ENCODE data around the gene AIM2. TPM values are rescaled to one million over a fixed set of nuclear protein-coding genes. Genes with fewer than 3 reads are reported as not detected.

AIM2 gene
- total RNA-seq, 1 experiment from 2014 or later, result 1.1 TPM

GRCh38 chr1:159068886-159069285, 7.7 kb downstream of the AIM2 start:
- Histone ChIP-seq H3K79me2 (ENCODE audit: insufficient read depth, low read length) (no peaks in the 10 kb centered on the region), H2BK5ac (ENCODE audit: insufficient read length, low read length) (no peak overlapping the region), H3T11ph (ENCODE audit: low read length) (no peak overlapping the region), H3K79me1 (ENCODE audit: insufficient read depth, low read depth, low read length, poor library complexity, severe bottlenecking) (no peaks in the 10 kb centered on the region), H2BK15ac (ENCODE audit: low read depth, low read length) (no peak overlapping the region), H4K5ac (ENCODE audit: insufficient read length, low read depth, low read length) (no peak overlapping the region), H3K56ac (ENCODE audit: insufficient read length, low read depth, low read length) (no peak overlapping the region), H3K4ac (ENCODE audit: low read depth, low read length) (no peak overlapping the region), H3K4me1 (ENCODE audit: insufficient read depth, low read length) (no peaks in the 10 kb centered on the region; the same call in 1 of the 2 replicates), H3K27ac (ENCODE audit: insufficient read length, low read depth, low read length) (no peak overlapping the region), H3K4me2 (ENCODE audit: insufficient read depth, insufficient read length, low read length) (no peak overlapping the region), H3K18ac (ENCODE audit: insufficient read length, low read depth, low read length) (no peak overlapping the region), H3K9ac (ENCODE audit: extremely low read depth, insufficient read length, low read length) (no peak overlapping the region), H2BK120ac (ENCODE audit: low read depth, low read length, poor library complexity, severe bottlenecking) (no peak overlapping the region), H2BK20ac (ENCODE audit: low read depth, low read length, poor library complexity, severe bottlenecking) (no peak overlapping the region), H2AFZ (ENCODE audit: low read length) (no peak overlapping the region), H3K27me3 (ENCODE audit: insufficient read depth, low read length) (no peaks in the 10 kb centered on the region), H3K9me3 (ENCODE audit: control insufficient read depth, low read depth, low read length) (no peaks in the 10 kb centered on the region), H2BK12ac (ENCODE audit: insufficient read length, low read depth, low read length) (no peak overlapping the region), H4K91ac (ENCODE audit: insufficient read length, low read depth, low read length) (no peak overlapping the region), H3K14ac (ENCODE audit: insufficient read depth, low read length) (no peak overlapping the region), H2AK5ac (ENCODE audit: insufficient read length, low read length) (no peak overlapping the region), H3K23ac (ENCODE audit: insufficient read length, low read depth, low read length) (no peak overlapping the region), H3K23me2 (ENCODE audit: insufficient read length, low read depth, low read length, poor library complexity, severe bottlenecking) (no peaks in the 10 kb centered on the region), H4K20me1 (ENCODE audit: control insufficient read depth, insufficient read depth, insufficient read length) (no peaks in the 10 kb centered on the region), H4K8ac (replicated peaks; ENCODE audit: insufficient read length, low read depth, low read length) (no peak overlapping the region)
- no peak overlapping the region for H3K27ac Mint-ChIP-seq
- DNase-seq, result no peak
- no CpG with 5 or more reads among the region's 2 CpGs for WGBS (ENCODE audit: extremely low coverage, insufficient read length, low lambda C conversion rate)
- peaks cover 3% of the 10 kb centered on the region for H3K27me3 Mint-ChIP-seq (ENCODE audit: low read depth)
- H3K36me3 Mint-ChIP-seq (ENCODE audit: insufficient read depth in 1 of 3, low read depth in 3 of 3), result no peaks in the 10 kb centered on the region
- H3K9me3 Mint-ChIP-seq, result no peaks in the 10 kb centered on the region
- H3K4me3 Mint-ChIP-seq, result no peak overlapping the region
- no peak for TF ChIP-seq CTCF (conservative IDR thresholded peaks at IDR 0.05)
- peaks cover 9% of the 10 kb centered on the region in 2 experiments; a peak in 3 of 4 replicates for H3K4me1 Mint-ChIP-seq

Data from H9 (cell line).